Transverse colon (tissue), 4 donors: Measurements from ENCODE around the gene THSD8. TPM values are rescaled to one million over a fixed set of nuclear protein-coding genes. Genes with fewer than 3 reads are reported as not detected.

ENCODE experiments used
- DNase-seq: peaks from one replicate; pipeline ENCODE4 v3.0.0-alpha.2; 2019
- H3K27ac ChIP-seq, 4 donors: fragments of 200-600 bp; sonication (generic); 2 replicates each; pipeline ENCODE4 v1.5.1; 2016 to 2018; ENCODE audit warnings: inconsistent platforms in 4 of 4
- H3K27me3 ChIP-seq: fragments of 200-600 bp; sonication (generic); 2 replicates; pipeline ENCODE4 v1.5.1; 2017; ENCODE audit warnings: inconsistent platforms
- H3K36me3 ChIP-seq, 4 donors: fragments of 200-600 bp; sonication (generic); 2 replicates each; pipeline ENCODE4 v1.5.1; 2017 to 2019; ENCODE audit warnings: inconsistent platforms in 4 of 4
- H3K4me1 ChIP-seq, 4 donors: fragments of 200-600 bp; sonication (generic); 2 replicates each; pipeline ENCODE4 v1.5.1; 2017 to 2020; ENCODE audit warnings: inconsistent platforms in 4 of 4
- H3K4me3 ChIP-seq, 4 donors: fragments of 200-600 bp; sonication (generic); 1 replicate in 1 of 4; 2 replicates in 3 of 4; pipeline versions ENCODE4 v1.5.1 to v1.6.1; 2017 to 2019; ENCODE audit warnings: inconsistent platforms in 4 of 4
- H3K9me3 ChIP-seq, 2 donors: fragments of 200-600 bp; sonication (generic); 2 replicates each; pipeline ENCODE4 v1.5.1; 2017 to 2019; ENCODE audit warnings: inconsistent platforms in 2 of 2
- CTCF ChIP-seq, 5 experiments: fragments of 200-600 bp in 3 of 5; fragments of 450-650 bp in 2 of 5; sonication (generic) in 3 of 5; IDR thresholded peaks; 1 replicate in 2 of 5; 2 replicates in 3 of 5; pipeline ENCODE4 v1.5.1; 2016 to 2017; ENCODE audit warnings: antibody characterized with exemption in 5 of 5, inconsistent platforms in 3 of 5, mild to moderate bottlenecking in 2 of 5, moderate library complexity in 1 of 5
- EP300 ChIP-seq: sonication (generic); formaldehyde crosslinking; IDR thresholded peaks from one replicate; pipeline ENCODE4 v1.6.1; 2017; ENCODE audit warnings: antibody characterized with exemption, low read depth
- POLR2A ChIP-seq: fragments of 450-650 bp; IDR thresholded peaks from one replicate; pipeline ENCODE4 v1.6.1; 2016; ENCODE audit warnings: antibody characterized with exemption, mild to moderate bottlenecking, moderate library complexity
- POLR2AphosphoS5 ChIP-seq, 3 donors: sonication (generic); formaldehyde crosslinking; IDR thresholded peaks; one replicate each; pipeline ENCODE4 v1.6.1; 2016; ENCODE audit warnings: antibody characterized with exemption in 3 of 3
- WGBS, 2 donors: methylation state at CpG; one replicate each; pipeline ENCODE4 v1.1.5; 2018; ENCODE audit warnings: low coverage in 1 of 2; 5-methylcytosine and 5-hydroxymethylcytosine counted together
- in situ Hi-C, 4 donors: fragments of 200-750 bp; cut with MboI; loops; one replicate each; pipeline versions ENCODE4 v1.15.0 to v1.15.1; 2017; ENCODE audit warnings: low sequenced_read_pairs in 3 of 4, low pct_ligation_motif_present in 1 of 4, low pct_unique_long_range_greater_than_20kb in 1 of 4
- intact Hi-C: fragments of 100-400 bp; cut with DNase I; formaldehyde crosslinking; loops from one replicate; pipeline ENCODE4 v1.15.1; 2023; ENCODE audit warnings: low total_unique reads
- total RNA-seq, 4 donors: library from RNA; depleted of rRNA; stranded (reverse); fragments of >200 nt; gene quantifications; one replicate each; pipeline ENCODE4 v1.1.0, GENCODE V29; 2016

THSD8 gene
- total RNA-seq, 4 donors from 2014 or later = 1.6 TPM; not detected in 3

GRCh38 chr19:12825254-12826131, 23.6 kb downstream of the THSD8 start:
- no peak overlapping the region for H3K4me3 ChIP-seq
- WGBS, 2 donors = 4 to 8% methylated on average over 9 to 46 of the region's 46 CpGs

GRCh38 chr19:12828494-12828893, 26.6 kb downstream of the THSD8 start:
- Histone ChIP-seq H3K9me3 (no peaks in the 10 kb centered on the region), H3K36me3 (no peaks in the 10 kb centered on the region), H3K4me1 (peaks cover 4 to 28% (median 17%) of the 10 kb centered on the region in 4 donors), H3K27ac (no peak overlapping the region), H3K27me3 (peaks cover 96% of the 10 kb centered on the region), H3K4me3 (no peak overlapping the region)
- WGBS, 2 donors = 3 to 17% methylated on average over 1 to 23 of the region's 23 CpGs
- TF ChIP-seq POLR2A = no peak
- no peak for TF ChIP-seq EP300
- no peak for TF ChIP-seq CTCF (IDR thresholded peaks at IDR 0.05)
- TF ChIP-seq POLR2AphosphoS5 (IDR thresholded peaks at IDR 0.05) = no peak
- intact Hi-C loops (no loop called here), in situ Hi-C loops (no loop called here)
- DNase-seq = peak; percentile 67

More at GRCh38 chr19:12825254-12826131, 23.6 kb downstream of the THSD8 start:
- intact Hi-C loops (no loop called here), in situ Hi-C loops (no loop called here)
- Histone ChIP-seq H3K27ac (no peak overlapping the region), H3K4me1 (peaks cover 0 to 17% (median 6%) of the 10 kb centered on the region in 4 donors), H3K36me3 (no peaks in the 10 kb centered on the region), H3K27me3 (peaks cover 68% of the 10 kb centered on the region), H3K9me3 (no peaks in the 10 kb centered on the region)
- TF ChIP-seq EP300 (no peak), CTCF (IDR thresholded peaks at IDR 0.05) (peak in 3 of 5 experiments; percentile 19 to 36 (median 36))
- DNase-seq = no peak

- no peaks in the 10 kb centered on the region for H3K36me3 ChIP-seq
- in situ Hi-C loops (no loop called here), intact Hi-C loops (no loop called here)
- no peak overlapping the region for H3K27ac ChIP-seq
- peaks cover 97% of the 10 kb centered on the region for H3K27me3 ChIP-seq
- H3K9me3 ChIP-seq = no peaks in the 10 kb centered on the region
- H3K4me3 ChIP-seq = peak overlapping the region in 3 of 4 donors; percentile 24 to 56 (median 31)
- no peak for TF ChIP-seq CTCF (IDR thresholded peaks at IDR 0.05)
- TF ChIP-seq POLR2AphosphoS5 (IDR thresholded peaks at IDR 0.05) = no peak
- H3K4me1 ChIP-seq = peaks cover 13 to 31% (median 22%) of the 10 kb centered on the region in 4 donors
- whole genome bisulfite sequencing, 2 donors = 0% methylated on average over 5 of the region's 5 CpGs; no CpG with 5 or more reads in 1 of the 2 donors
- DNase-seq = no peak
Observed at GRCh38 chr19:12833418-12833737, 31.5 kb downstream of the THSD8 start.

GRCh38 chr19:12833738-12834565, 32.1 kb downstream of the THSD8 start:
- no peaks in the 10 kb centered on the region for H3K9me3 ChIP-seq
- no peak overlapping the region for H3K27ac ChIP-seq
- TF ChIP-seq CTCF (IDR thresholded peaks at IDR 0.05) = no peak
- no peak for TF ChIP-seq POLR2AphosphoS5 (IDR thresholded peaks at IDR 0.05)
- TF ChIP-seq EP300 = no peak
- no peak for TF ChIP-seq POLR2A
- no peaks in the 10 kb centered on the region for H3K36me3 ChIP-seq
- H3K4me1 ChIP-seq = peaks cover 18 to 33% (median 28%) of the 10 kb centered on the region in 4 donors
- in situ Hi-C loops (no loop called here), intact Hi-C loops (no loop called here)
- DNase-seq = peak; percentile 19
- peak overlapping the region; percentile 10 to 56 (median 28) for H3K4me3 ChIP-seq
- WGBS, 2 donors = 1% methylated on average over 31 of the region's 87 CpGs; no CpG with 5 or more reads in 1 of the 2 donors
- H3K27me3 ChIP-seq = peaks cover 97% of the 10 kb centered on the region
